DMS 273 (cell line): Measurements from ENCODE around the gene DLGAP4.

Experiments
- DNase-seq: peaks from one replicate; lab custom pipeline; 2025; ENCODE audit not compliant: unreplicated experiment; lab: John Stamatoyannopoulos, UW

The DLGAP4 gene

DNA sequence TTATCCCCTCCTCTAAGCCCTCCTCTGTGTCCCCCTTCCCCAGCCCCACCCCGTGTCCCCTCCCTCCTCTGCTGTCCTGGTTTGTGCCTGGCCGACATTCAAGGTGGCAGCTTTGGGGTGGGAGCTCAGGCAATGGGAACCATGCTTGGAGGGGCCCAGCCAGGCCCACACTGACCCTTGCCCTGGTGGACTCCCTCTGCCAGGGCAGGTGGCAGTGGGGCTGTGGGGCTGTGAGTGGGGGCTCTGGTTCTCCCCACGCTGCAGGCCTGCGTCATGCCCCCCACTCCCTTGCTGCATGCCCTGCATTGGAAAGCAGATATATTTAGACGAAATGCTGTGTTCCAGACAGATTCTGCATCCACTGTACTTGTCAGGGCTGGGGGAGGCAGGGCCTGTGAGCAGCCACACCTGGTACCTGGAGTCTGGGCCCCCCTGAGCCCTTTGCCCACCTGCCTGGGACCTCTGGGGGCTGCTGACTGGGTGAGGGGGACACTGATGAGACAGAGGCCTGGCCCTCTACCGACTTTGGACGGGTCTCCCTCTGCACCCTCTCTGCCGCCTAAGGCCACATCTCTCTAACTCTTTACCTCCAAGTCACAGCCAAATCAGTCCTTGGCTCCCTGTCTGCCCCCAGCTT is 14.2 kb downstream of the DLGAP4 start:
- no peak for DNase-seq

GRCh38 chr20:36320898-36321695 is 15.0 kb downstream of the DLGAP4 start:
- no peak for DNase-seq

DNA sequence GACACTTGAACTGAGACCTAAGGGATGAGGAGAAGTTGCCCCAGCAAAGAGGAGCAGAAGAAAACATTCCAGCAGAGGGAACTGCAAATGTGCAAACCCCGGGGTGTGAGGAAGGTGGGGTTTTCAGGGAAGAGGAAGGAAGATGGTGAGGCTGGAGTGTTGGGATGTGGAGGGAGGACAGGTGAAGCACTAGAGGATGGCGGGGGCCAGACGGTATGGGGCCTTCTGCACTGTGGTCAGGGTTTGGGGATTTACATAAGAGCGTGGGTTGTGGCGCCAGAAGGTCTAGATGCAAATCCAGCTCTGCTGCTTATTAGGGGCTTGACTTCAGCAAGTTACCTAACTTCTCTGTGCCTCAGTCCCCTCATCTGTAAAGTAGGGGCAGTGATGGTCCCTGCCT is 16.0 kb downstream of the DLGAP4 start:
- DNase-seq: no peak

- no peak for DNase-seq
These were observed 24.0 kb downstream of the DLGAP4 start for GRCh38 chr20:36330091-36330490.

DNA sequence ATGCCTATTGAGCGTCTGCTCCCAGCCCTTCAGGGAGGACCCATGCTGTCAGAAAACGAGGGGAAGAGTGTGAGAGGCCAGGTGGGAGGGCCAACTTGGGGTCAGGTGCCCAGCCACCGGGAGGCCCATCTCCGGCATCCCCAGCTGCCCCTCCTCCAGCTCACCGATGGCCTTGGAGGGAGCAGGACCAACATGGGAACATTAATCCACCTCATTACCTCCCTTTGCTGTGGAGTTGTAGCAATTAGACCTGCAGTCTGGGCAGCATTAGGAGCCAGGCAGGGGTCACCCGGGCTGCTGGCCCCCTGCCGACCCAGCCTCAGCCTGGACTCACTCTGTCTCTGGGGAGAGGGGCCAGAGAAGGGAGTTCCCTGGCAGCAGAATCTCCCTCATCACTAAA is 25.1 kb downstream of the DLGAP4 start:
- no peak for DNase-seq

DNA sequence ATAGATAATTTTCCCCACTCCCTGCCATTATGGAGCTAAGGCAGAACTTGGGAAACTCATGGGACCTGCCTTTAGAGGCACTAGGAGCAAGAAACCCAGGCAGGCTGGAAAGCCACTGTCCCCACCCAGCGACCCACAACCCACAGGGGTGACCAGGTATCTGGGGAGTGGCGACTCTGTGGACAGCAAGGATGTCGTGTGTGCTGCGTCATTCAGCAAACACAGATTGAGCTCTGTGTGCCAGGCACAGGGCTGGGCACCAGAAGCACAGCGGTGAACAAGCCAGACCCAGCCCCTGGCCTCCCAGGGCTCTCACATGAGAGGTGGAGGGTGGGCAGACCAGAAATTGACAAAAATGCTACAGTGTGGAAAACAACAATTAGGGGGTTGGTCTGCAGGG is 27.7 kb downstream of the DLGAP4 start:
- no peak for DNase-seq

DNA sequence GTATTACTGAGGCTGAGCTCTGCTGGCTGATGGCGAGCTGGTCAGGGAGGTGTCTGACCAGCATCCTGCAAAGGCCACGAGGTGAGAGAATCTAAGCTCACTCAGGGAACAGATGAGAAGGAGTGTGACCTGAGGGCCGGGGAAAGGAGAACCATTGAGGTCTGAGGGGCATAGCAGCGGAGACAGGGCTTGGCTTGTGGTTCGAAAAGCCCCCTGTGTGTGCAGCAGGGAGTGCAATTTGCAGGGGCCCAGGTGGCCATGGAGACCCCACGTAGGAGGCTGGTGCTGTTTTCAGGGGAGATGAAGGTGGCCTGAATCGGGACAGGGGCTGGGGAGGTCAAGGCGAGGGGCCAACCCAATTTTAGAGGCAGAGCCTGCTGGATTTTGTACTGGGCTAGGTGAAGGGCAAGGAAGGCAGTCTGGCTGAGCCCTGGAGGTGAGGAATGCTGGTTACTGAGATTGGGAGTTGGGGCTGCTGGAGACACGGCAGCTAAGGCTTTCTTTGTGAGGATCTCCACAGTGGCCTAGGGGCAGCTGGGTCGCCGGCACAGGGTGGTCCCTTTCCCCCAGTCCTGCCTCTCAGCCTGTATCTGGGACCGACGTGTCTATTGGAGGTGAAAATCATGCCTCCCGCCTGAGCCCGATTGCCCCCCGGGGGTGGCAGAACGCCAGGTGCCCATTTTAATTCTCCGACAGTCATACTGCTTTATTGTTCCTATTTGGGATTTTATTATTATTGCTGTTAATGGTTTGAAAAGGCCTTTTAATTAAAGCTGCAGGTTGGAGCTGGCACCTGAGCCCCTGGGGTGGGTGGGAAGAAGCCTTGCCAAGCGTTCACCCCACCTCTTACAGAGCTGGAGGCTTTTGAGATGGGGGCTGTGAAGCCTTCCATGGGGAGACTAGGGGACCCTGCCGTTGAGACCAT is 28.4 kb downstream of the DLGAP4 start:
- DNase-seq: no peak

DNA sequence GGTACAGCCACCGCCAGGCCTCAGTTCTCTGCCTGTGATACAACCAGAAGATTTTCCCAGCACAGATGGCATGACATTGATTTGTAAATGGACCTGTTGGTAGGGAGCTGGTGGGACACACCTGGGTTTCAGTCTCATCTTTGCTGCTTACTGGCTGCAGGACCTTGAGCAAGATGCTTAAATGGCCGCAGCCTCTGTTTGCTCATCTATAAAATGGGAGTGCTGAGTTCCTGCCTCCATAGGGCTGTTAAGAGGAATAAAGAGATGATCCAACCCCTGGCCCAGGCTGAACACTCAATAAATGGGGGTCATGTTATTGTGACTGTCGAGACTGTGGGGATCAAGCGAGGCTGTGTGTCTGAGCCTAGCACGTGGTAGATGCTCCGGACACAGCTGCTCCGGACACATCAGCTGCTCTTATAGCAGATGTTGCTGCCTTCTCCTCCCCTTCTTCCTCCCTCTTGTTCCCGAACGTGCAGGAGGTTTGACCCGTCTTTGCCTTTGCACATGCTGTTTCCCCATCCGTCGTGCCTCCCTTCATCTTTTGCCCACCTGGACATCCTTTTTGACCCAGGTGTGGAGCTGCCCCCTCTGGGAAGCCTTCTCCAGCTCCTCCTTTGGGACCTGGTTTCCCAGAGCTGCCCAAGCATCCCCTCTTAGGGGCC is 29.2 kb downstream of the DLGAP4 start:
- no peak for DNase-seq

DNA sequence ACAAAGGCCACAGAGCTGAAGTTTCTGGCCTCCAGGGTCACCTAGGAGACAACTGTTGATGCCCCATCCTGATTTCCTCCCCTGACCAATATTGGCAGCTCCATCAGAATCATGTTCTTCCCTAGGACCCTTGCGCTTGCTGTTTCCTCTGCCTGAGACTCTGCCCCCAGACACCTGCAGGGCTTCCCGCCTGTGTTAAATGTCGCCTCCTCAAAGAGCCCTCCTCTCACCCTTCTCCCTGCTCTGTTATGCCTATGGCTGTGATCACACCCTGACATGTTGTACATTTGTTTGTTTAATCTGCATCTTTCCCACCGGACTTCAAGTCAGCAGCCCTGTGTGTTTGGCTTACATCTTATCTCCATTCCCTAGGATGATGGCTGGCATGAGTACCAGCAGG is 30.1 kb downstream of the DLGAP4 start:
- no peak for DNase-seq

DNA sequence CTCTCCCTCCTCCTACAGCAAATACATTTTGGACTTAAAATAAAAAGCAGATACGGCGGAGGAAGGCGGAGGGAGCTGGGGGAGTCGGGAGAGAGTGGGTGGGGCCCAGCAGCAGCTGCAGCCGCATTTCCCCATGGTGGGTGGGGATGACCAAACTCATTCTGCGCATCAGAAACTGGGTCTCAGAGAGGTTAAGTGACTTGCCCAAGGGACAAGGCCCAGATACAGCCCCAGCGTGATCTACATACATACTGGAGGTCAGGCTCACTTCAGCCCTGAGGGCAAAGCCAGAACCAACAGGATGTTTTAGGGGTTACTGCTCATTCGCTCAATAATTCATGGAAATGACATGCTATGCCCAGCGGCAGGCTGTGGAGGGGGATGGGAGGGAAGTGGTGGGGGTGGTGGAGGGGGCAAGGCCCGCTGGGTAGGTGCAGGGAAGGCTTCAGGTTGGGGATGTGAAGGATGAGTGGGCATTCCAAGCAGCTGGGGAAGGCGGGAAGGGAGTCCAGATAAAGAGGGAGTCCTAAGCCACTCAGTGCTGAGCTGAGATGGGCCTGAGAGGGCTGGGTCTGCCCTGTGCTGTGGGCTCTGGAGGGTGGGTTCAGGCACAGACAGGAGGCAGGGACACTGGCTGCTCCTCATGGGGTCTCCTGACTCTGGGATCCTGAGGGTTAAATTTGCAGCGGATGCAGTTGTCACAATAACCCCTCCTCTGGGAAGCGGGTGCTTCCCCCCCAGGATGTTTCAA is 31.0 kb downstream of the DLGAP4 start:
- DNase-seq: no peak

GRCh38 chr20:36337886-36338285 is 31.7 kb downstream of the DLGAP4 start:
- DNase-seq: no peak

GRCh38 chr20:36339646-36340592 is 33.8 kb downstream of the DLGAP4 start:
- no peak for DNase-seq

- DNase-seq: no peak
These were observed 34.5 kb downstream of the DLGAP4 start for GRCh38 chr20:36340593-36340990.

DNA sequence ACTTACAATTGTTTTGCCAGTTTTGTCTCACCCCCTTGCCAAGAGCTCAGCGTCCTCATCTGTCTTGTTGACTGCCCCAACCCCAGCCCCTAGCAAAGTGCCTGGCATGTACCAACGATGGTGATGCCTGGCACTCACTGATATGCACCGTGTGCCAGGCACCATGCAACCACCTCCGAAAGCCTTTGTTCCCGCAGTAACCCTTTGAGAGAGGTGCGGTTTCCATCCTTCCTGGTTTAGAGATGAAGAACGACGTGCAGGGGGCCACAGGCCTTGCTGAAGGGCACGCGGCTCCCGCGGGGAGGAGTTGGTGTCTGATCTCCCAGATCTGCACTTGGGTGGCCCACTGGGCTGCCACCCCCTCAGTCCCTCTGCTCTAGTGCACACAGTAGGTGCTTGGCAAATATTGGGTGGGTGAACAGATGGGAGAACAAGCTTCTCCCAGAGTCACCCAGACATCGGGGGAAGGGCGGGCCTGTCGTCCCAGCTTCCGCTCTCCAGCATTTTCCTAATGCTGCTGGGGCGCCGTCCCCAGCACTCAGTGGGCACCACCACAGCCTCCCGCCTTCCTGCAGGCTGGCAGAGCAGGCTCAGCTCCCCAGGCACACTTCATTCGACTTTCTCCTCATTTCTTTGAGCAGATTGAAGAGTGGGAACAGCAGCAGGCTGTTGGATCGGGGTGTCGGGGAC is 35.3 kb downstream of the DLGAP4 start:
- DNase-seq: no peak

DNA sequence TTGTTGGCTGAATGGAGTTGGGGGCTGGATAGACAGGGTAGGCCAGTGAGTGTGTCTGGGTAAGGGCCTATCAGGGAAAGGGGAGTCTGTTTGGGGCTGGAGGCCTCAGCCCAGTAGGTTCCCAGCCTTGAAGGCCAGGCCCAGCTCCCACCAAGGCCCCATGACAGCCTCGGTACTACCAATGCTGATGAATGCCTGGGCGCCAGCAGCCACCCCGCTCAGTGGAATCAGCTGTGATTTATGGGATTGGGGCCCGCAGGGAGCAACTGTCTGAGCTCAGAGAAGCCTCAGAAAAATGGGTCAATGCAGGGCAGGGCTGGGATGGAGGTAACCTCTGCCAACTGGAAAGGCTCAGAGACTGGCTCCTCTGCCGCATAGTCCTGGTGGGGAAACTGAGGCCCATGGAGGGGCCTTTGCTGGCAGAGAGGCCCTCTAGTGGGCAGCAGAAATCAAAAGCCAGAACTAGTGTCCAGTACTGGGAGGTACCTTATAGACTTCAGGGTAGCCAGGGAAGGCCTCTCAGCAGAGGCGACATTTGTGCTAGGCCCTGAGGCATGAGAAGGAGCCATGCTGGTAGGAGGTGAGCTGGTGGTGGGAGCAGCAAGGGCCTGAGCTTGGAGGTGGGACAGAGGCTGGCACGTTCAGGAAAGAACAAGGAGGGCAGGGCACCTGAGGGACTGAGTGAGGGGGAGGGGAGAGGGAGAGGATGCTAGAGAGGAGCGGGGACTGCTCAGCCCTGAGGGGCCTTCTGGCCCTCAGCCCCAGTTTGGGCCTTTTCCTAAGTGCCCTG is 36.4 kb downstream of the DLGAP4 start:
- no peak for DNase-seq

DNA sequence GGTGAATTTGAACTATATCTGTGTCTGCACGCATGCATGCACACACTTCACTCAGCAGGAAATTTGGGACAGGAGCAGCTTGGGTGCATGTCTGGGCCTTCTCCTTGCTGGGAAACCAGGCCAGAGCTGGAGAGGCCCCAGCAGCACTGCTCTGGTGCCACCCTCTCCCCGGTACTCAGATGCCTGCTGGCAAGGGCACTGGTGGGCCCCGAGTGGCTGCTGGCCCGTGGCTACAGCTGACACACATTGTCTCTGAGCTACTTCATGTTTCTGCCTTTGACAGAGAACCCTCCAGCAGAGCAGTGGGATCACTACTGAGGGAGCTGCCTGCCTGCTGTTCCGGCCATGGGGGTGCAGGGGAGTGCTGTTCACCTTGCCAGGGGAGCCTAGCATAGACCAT is 37.5 kb downstream of the DLGAP4 start:
- DNase-seq: no peak

DNA sequence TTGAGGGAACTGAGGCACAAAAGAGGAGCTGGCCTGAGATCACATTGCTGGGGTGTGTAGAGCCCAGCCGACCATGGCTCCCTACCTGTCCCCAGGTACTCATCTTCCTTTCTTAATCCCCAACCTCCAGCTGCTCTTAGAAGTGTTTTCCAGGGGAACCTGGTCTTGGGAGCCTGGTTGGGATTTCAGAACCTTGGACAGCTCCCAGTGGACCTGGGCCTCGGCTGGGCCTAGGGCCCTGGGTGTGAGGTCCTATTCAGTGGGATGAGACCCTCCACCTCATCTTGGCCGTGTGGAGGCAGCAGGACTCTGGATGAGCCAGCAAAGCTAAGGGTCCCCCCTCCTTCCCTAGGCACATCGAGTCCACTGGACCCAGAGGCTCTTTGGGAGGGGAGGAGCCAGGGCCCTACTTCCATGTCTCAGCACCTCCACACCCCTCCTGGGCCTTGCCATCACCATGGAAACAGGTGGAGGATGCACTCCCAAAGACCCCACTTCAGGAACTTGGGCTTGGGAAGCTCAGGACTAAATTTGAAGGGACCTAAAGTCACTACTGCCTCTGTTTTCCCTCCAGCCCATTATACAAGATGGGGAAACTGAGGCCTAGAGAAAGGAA is 38.5 kb downstream of the DLGAP4 start:
- DNase-seq: peak; percentile 42

GRCh38 chr20:36346256-36346655 is 40.1 kb downstream of the DLGAP4 start:
- DNase-seq: no peak
